GM18498 (cell line): Measurements from ENCODE around the gene GGT1.
"Not testable (repeated sequence)": the region's sequence is repeated elsewhere in the genome, so short reads cannot be mapped to it uniquely, and the experiment has no call there.

Source experiments
- ATAC-seq: cut with Tn5 transposase; IDR thresholded peaks from one replicate; pipeline ENCODE4 v1.9.1; 2021; ENCODE audit warnings: mild to moderate bottlenecking, moderate library complexity; ENCODE audit not compliant: unreplicated experiment

Gene GGT1

DNA sequence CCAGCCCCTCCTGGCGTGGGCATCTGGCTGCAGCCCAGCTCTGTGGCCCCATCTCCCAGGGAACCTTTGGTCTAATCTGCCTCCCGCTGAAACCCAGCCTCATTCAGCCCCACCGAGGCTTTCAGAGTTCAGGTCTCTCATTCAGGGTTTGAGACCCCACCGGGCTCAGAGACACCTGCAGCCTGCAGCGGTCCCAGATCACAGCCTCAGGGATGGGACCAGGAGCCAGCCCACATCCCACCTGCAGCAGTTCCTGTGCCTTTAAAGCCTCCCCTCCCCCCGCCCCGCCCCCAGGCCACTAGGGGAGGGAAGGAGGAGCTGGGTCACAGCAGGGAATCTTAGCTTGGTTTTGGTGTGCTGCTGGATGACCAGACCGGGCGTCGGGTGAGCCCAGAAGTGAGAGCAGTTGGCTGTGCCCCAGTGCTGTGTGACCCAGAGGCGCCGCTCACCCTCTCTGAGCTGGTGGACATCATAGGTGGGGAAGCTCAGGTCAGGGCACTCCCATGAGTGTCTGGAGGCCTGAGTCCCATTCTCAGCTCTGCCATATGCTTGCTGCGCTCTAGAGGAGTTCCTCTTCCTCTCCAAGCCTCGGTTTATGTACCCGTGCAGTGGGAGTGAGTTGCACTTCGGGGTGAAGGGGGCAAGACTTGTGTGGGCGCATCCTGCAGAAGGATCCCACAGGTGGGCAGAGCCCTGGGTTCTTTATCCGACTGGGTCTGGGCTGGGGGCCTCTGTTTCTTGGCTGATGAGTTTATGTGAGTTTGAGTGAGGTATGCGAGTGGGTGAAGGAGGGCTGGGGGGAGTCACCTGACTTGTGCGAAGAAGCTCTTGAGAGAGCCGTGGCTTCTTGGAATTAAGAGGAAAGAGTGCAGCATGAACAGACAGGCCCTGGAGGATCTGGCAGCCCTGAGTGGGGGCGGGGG lies at the start of gene GGT1:
Gene GGT1, plus strand, starts transcription at position 347 of the 923 bp plus-strand sequence. CDS start 7,889 bp downstream, outside the sequence.
- not testable (repeated sequence) for ATAC-seq

DNA sequence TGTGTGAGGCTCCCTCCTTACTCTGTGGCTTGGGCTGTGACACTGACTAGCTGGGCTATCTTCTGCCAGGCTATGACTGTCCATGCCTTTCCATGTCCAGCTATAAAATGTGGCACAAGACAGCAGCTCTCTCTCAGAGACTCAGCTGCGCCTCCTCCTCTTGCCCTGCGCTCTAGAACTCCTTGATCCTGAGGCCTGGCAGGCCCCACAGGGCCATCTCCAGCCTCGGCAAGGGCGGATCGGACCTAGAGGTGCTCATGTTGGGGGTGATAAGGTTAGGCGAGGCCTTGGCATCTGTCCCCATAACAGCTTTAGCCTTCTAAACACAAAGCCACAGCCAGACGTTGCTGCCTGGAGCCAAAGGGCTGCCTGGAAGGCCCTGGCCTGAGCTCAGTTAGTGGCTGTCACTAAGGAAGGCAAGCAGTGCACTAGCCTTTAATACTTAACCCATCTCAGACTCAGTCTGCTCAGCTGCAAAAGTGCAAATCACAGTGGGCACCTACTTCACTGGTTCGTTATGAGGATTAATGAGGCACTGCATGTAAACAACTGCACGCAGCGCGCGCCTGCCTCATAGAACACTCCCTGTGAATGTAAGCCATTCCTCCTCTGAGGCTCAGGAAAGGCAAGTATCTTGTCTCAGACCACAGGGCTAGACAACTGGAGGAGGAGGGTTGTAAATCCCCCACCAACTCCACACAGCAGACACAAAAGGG lies 49.2 kb upstream of the GGT1 start:
- ATAC-seq, result no peak

DNA sequence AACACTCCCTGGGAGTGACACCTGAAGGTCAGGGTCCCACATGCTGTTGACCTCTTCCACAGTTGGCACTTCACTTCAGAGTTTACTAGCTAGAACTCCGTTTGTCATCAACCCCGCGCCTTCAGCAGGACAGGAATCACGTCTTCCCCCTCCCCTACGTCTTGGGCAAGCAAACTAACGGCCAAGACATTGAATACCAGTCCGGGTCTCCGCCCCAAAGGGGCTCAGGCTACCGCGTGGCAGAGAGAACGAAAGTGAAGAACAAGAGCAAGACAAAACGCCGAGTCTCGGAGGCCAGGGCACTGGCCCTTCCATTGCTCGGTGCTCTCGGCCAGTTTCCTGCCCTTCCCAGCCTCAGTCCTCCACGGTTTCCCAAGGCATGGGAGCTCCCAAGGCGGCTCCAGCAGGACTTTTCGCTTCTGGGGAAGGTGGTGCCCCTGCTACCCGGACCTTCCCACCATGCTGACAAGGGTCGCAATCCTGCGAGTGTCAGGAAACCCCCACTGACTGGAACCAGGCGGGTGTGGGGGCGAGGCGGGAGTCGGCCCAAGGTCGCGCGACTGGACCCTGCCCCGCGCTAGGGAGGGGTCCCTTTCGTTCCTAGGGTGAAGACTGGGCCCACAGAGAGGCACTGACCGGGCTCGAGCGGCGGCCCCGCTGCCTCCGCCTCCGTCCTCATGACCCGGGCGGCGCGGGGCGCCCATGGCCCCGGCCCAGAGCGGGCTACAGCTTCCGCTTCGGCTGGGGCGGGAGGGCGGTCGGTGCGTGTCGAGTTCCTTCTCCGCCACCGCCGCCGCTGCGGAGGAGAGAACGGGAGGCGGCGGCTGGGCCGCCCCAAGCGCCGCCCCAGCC lies 48.5 kb upstream of the GGT1 start, which contains the start of gene GUCD1:
Gene GUCD1, minus strand, starts transcription at position 826 of the 852 bp plus-strand sequence. Its CDS starts 147 bp downstream, at position 679.
- peak; percentile 1 for ATAC-seq

DNA sequence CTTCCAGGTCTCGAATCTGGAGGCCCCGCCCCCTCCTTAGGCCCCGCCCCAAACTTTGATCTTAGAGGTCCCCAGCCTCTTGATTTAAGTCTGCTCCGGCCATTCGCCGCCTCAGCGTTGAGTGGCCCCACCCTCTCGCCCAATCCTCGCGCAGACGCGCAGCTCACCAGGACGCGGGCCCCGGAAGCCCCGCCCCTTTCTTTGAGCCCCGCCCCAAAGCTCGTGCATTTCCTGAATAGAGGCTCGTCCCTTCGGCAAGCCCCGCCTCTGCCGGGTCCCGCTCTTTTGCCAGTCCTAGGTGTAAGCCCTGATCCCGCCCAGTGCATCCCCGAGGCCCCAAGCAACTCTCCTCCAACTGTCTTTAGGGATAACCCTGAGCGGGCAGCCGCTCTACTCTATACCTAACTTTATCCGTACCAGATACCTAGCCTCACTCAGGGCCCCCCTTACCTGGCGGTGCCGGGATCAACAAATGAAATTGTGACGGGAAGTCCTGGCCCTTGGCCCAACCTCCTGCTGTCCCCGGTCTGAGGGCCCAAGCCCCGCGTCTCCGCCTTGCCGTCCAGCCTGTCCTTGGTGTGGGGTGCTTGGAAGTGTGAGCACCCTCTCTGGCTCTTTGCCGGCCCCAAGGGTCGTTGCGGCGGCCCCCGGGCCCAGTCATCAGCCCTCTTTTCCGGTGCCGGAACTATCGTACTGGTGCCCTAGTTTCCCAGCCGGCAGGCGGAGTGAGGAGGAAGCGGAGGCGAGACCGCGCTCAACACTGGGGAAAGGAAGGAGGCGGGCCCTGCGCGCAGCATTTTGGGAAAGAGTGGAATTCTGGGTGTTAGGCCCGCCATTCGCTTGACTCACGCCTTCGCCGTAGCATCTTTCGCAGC lies 47.6 kb upstream of the GGT1 start, which contains the start of gene SNRPD3:
Gene SNRPD3, plus strand, starts transcription at position 835 of the 875 bp plus-strand sequence. CDS start 1,676 bp downstream, outside the sequence.
- ATAC-seq, result peak; percentile 81

DNA sequence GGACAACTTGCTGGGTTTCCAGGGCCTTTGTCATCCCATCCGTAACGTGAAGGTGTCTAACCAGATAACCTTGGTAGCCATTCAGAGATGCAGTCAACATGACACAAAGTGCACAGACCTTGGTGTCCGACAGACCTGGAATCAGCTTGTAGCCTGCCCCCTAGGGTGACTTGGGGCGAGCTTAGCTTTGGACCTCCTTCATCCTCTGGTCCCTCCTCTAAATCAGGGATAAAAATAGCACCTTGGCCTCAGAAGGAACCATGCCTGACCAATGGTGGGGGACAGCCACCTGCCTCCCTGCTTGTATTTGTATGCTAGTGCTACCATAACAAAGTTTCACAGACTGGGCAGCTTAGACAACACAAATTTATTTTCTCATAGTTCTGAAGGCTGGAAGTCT lies 43.5 kb upstream of the GGT1 start:
- no peak for ATAC-seq

DNA sequence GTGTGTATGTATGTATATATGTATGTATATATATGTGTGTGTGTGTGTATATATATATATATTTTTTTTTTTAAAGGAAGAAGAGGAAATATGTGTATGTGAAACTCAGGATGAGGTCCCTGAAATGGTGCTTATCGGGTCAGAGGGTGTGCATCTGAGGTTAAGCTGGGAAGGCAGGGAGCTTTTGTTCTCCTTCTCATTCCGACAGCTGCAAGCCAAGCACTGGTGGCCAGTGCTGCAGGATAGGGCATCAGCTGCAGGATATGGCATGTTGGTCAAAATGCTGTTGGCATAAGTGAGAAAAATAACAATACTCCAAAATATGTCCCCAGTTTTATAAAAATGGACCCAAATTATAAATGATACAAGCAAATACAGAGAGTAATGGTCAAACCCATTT lies 39.7 kb upstream of the GGT1 start:
- ATAC-seq, result no peak

DNA sequence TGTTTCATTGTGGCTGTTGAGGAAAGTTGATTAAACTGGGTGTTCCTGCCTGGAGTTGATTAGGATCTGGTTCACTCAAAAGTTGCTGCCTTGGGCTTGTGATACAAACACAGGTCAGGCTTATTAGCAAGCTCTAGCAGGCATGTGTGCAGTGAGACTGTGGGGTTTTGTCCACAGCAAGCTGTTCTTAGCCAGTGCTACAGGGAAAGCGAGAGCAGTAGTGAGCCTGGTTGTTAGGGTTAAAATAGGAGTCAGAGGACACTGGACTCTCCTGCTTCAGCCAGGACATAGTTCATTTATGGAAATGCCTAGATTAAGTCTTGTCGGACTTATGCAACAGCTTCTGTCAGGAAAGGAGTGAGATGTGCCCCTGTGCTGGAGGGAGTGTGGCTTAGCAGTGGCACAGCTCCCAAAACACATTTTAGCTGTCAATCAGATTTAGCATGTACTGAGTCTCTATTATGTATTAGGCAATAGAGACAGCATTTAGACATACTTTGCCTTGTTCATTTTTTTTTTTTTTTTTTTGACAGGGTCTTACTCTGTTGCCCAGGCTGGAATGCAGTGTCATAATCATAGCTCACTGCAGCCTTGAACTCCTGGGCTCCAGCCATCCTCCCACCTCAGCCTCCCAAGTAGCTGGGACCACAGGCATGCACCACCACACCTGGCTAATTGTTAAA lies 38.5 kb upstream of the GGT1 start:
- ATAC-seq, result no peak

DNA sequence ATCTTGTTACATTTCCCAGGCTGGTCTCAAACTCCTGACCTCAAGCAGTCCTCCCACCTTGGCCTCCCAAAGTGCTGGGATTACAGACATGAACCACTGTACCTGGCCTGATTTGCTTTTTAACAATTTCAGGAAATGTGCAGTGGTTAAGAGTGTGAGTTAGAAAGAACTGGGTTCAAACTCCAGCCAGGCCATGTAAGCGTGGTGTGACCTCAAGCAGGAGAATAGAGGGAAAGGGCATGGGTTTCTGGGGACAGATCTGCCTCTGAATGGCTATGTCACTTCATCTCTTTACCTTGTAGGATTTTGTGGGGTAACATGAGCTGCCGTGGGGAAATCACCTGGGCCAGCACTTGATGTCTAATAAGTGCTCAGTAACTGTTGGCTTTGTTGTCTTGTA lies 37.9 kb upstream of the GGT1 start:
- no peak for ATAC-seq

DNA sequence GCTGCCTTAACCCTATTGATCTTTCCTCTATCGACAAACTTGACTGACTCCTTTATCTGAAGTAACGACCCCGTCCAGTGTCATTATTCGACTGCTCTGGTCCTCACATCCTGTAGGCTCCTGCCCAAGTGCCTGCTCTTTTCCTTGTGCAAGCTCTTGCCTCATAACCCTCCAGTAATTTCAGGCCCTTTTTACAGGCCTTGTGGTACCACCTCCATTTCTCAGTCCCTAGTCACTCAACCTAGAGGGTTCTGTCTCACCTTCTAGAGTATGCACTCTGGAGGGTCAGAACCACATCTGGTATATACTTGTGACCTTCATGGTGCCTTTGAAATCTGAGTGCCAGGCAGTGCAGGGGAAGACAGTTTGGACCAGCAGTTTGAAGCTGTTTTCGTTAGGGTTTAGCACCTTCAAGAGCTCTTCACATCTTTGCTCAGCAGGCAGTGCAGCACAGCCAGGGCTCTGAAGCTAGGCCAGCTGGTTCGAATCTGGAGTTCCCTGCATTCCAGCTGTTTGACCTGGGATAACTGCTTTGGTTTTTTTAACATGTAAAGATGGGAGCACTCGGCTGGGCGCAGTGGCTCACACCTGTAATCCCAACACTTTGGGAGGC lies 36.0 kb upstream of the GGT1 start:
- ATAC-seq, result no peak

DNA sequence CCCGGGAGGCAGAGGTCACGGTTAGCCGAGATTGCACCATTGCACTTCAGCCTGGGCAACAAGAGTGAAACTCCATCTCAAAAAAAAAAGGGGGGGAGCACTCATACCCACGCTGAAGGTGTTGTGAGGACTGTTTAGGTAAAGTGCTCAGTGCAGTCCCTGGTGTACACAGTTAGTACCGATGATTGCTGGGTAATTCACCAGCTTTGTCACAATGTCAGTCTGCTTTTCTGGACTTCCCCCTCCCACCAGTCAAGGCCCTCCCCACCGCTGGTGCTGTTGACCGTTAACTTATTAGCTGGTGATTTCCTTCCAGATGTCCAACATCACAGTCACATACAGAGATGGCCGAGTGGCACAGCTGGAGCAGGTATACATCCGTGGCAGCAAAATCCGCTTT lies 35.3 kb upstream of the GGT1 start:
- ATAC-seq, result no peak

DNA sequence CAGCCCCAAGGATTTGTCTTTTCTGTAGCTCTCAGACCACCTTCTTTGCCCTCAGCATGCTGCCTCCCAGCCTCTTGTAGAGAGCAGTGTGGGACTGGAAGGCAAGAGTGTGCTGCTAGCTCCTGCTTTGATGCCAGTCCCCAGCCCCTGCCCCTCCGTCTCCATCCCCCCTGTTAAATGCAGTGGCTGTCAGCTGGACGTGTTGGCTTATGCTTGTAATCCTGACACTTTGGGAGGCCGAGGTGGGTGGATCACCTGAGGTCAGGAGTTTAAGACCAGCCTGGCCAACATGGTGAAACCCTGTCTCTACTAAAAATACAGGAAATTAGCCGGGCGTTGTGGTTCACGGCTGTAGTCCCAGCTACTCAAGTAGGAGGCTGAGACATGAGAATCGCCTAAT lies 31.7 kb upstream of the GGT1 start:
- ATAC-seq, result no peak

DNA sequence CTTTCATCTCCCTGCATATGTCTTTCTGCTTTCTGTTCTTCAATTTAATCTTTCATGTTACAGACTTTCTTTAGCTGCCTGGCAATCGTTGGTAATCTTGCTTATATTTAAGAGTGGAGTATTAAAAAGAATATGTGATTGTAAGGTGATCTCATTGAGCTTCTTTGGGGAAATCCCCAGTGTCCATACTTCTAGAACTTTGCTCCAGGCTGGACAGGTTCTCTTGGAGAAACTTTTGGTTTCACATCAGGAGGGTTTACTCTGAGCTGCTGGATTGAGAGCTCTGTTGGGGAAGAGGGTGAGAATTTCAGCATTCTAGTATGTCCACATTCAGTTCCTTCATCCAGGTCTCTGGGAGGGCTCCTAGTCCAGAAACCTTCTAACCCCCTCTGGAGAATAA lies 26.2 kb upstream of the GGT1 start:
- no peak for ATAC-seq

DNA sequence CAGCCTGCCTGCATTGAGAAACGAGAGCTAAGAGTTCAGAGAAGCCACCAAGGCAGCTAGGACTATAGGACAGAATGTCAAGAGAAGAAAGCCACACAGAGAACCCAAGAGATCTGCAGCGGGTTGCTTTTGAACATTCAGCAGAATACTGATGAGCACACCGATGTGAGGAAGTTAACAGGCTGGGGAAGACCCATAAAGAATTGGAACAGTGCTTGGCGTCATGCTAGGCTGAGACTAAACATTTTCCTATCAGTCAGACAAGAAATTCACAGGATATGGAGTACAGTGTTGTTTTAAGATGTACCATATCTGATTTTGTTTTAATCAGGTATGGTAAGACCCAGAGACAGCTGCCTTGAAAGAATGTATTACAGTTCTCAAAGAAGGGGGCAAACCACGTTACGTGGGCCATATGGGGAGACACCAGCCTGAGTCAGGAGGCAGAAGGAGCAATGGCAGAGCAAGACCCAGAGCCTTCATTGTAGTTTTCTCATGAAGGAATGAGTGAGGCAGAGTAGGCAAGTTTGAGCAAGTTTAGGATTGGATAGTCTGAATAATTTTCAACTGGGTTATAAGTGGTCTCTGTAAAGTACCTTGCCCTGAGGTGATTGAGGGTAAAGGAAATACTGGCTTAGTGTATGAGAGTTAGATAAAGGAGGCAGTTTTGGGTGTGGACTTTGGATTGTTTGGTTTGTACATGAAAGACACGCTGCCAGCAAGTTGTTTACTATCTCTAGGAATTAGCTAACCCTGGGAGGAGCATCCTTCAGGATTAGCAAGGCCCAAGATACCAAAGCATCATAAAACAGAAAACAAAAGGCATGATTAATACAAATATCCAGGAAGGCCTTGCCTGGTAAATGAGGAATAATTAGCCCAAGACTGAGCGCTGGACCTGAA lies 24.4 kb upstream of the GGT1 start:
- no peak for ATAC-seq

DNA sequence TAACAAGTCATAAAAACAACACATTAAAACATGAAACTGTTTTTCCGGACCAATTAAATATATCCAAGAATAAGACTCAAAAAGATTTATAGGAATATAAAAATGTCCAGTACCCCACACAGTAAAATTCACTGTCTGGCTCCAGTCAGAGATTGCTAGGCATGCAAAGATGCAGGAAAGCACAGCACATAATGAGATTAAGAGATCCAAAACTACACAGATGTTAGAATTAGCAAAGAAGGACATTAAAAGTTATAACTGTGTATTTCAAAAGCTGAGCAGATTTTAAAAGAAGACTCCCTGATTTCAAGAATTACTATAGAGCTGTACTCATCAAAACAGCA lies 23.8 kb upstream of the GGT1 start:
- no peak for ATAC-seq

DNA sequence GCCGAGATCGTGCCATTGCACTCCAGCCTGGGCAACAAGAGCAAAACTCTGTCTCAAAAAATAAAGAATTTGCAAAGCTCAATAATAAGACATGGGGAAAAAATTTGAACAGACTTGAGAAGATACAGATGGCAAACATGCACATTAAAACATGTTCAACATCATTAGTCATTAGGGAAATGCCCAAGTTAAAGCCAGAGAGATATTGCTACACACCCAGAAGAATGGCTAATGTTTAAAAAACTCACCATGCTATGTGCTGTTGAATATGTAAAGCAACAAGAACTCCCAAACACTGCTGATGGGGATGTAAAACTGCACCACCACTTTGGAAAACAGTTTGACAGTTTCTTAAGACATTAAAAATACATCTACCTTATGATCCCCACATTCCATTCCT lies 22.7 kb upstream of the GGT1 start:
- no peak for ATAC-seq

DNA sequence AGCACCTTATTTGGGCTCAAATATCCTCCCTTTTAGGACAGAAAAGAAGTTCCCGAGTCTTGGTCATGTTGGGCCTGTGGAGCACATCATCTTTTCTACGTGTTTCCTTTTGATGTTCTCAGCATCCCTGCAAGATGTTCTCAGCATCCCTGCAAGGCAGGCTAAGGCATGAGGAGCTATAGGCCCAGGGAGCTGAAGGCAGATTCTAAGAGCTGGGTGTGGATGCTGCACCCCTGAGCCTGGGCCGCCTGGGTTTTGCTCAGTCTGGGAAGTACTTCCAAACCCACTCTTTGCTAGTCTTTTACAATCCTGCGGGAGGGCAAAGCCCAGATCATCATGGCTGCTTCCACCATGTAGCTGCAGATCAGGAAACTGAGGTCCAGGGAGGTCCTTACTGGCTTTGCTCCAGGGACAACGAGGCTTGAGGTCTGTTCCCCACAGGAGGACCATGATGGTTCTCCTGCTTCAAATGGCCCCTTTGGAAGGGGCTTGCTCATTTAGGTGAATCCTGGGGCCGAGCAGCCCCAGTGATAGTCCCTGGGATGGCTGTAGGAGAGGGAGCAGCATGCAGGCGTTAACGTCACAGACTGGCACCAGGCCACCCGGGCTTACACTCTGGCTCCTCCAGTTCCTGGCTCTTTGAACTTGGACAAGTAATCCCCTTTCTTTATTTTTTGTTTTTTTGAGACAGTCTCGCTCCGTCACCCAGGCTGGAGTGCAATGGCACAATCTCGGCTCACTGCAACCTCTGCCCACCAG lies 20.8 kb upstream of the GGT1 start:
- no peak for ATAC-seq
